ENCODE measurements around the gene C1QTNF1. TPM values are rescaled to one million over a fixed set of nuclear protein-coding genes. Genes with fewer than 3 reads are reported as not detected.
A peak's percentile ranks its signal among the peaks of the same experiment; 100 is the strongest.

C1QTNF1 gene
- total RNA-seq, 4 donors from 2014 or later, result 110 to 438 (median 388) TPM

GRCh38 chr17:79034931-79035485, 11.0 kb downstream of the C1QTNF1 start:
- TF ChIP-seq CTCF (IDR thresholded peaks at IDR 0.05), result no peak
- DNase-seq (ENCODE audit: low spot score) (no peak), ATAC-seq (ENCODE audit: low FRiP score) (no peak)

GRCh38 chr17:79035686-79036085, 11.7 kb downstream of the C1QTNF1 start:
- TF ChIP-seq CTCF (IDR thresholded peaks at IDR 0.05), result no peak
- ATAC-seq (ENCODE audit: low FRiP score), result no peak
- no peak for DNase-seq (ENCODE audit: low spot score)

GRCh38 chr17:79036181-79036580, 12.2 kb downstream of the C1QTNF1 start:
- DNase-seq (ENCODE audit: low spot score) (no peak), ATAC-seq (ENCODE audit: low FRiP score) (no peak)
- TF ChIP-seq CTCF (IDR thresholded peaks at IDR 0.05), result no peak

GRCh38 chr17:79036596-79036995, 12.6 kb downstream of the C1QTNF1 start:
- ATAC-seq (ENCODE audit: low FRiP score) (peak; percentile 73), DNase-seq (ENCODE audit: low spot score) (no peak)
- TF ChIP-seq CTCF (IDR thresholded peaks at IDR 0.05), result no peak

GRCh38 chr17:79038545-79039135, 14.7 kb downstream of the C1QTNF1 start:
- ATAC-seq (ENCODE audit: low FRiP score) (peak; percentile 87), DNase-seq (ENCODE audit: low spot score) (no peak)
- no peak for TF ChIP-seq CTCF (IDR thresholded peaks at IDR 0.05)

- no peak for TF ChIP-seq CTCF (IDR thresholded peaks at IDR 0.05)
- no peak for DNase-seq (ENCODE audit: low spot score)
- ATAC-seq (ENCODE audit: low FRiP score), result no peak
These were observed 15.2 kb downstream of the C1QTNF1 start for GRCh38 chr17:79039171-79039570.

GRCh38 chr17:79039886-79040285, 15.9 kb downstream of the C1QTNF1 start:
- ATAC-seq (ENCODE audit: low FRiP score) (no peak), DNase-seq (ENCODE audit: low spot score) (no peak)
- TF ChIP-seq CTCF (IDR thresholded peaks at IDR 0.05), result no peak

Data from omental fat pad (tissue), 4 donors.